Suppressor macrophage treated with lipopolysaccharide for 4 hours (primary cell): ENCODE results near the gene MRTFA.
"Not testable (repeated sequence)": the region's sequence is repeated elsewhere in the genome, so short reads cannot be mapped to it uniquely, and the experiment has no call there.

Source experiments
- DNase-seq: peaks from one replicate; pipeline ENCODE4 v3.0.0-alpha.2; 2020

MRTFA gene

DNA sequence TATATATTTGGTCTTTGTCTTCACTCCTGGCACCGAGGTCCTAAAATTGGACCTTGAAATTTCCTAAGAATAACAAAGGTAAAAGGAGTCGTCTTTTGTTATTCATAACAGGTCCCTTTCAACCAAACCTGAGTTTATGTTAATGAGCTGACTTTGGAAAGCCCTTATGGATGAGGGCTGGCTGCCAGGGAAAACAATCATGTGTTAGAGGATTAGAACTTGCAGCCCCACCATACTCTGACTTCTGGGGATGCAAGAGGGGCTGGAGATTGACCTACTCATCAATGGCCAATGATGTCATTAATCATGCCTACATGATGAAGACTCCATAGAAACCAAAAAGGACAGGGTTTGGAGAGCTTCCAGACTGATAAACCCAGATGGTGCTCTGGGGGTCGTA lies 118.9 kb downstream of the MRTFA start:
- no peak for DNase-seq

DNA sequence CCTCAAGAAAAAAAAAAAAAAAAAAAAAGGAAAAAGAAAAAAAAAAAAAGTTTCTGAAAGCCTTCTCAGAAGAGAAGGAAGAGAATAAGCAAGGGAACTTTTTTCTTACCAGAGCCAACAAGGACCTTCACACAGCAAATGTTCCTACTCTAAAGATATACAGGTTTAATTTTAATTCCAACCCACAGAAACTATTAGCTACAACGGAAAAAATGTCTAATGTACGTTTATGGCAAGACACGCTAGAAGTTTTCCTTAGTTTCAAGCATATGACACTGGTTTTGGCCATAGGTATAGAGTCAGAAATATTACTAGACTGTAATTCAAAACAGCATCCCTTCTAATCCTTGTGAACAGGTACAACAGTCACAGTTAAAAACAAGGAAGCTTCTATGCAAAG lies 120.1 kb downstream of the MRTFA start:
- DNase-seq: no peak

DNA sequence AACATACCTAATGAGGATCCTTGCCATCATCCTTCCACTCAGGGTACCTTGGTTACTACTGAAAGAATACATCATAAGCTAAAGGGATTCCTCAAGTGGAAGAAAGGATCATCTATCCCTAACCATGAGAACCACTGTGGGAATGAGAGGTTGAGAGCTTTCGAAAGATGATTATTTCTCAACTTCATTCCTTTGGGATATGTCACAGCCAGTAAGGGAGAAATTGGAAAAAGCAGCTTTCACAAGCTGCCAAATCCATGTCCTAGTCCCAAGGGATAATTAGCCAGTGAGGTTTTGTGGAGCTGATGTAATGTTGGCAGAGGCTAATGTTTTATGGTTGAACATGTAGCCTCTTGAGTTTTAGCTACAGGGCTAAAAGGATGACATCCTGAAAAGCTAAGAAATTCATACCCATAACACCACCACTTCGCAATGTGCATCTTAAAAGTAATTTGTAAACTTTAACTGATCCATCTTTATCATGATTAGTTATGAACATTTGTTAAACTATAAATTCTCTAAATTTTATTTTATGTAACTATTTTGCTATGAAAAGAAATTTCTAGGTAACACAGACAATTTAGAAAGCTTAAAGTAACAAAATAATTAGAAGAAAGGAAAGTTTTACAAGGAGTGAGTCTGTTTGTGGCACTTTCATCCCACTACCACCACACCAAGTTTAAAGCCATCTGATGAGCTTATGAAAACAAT lies 123.9 kb downstream of the MRTFA start:
- no peak for DNase-seq

DNA sequence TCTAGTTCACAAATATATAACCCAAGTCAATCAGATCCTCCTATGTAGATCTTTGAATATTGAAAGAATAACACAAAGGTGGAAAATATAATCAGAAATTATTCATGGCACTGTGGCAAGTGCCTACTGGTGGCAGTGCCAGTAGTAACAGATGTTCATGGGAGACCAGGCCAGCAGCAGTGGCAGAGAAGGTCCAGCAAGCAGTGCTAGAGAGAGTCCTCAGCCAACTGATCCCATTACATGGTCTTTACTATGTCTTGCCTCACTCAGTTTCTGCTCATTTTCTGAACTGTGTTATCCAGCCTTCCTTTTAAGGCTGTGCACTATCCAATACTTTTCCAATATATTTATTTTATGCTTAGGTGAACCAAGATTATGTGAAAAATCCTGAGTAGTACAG lies 124.9 kb downstream of the MRTFA start:
- DNase-seq: no peak

DNA sequence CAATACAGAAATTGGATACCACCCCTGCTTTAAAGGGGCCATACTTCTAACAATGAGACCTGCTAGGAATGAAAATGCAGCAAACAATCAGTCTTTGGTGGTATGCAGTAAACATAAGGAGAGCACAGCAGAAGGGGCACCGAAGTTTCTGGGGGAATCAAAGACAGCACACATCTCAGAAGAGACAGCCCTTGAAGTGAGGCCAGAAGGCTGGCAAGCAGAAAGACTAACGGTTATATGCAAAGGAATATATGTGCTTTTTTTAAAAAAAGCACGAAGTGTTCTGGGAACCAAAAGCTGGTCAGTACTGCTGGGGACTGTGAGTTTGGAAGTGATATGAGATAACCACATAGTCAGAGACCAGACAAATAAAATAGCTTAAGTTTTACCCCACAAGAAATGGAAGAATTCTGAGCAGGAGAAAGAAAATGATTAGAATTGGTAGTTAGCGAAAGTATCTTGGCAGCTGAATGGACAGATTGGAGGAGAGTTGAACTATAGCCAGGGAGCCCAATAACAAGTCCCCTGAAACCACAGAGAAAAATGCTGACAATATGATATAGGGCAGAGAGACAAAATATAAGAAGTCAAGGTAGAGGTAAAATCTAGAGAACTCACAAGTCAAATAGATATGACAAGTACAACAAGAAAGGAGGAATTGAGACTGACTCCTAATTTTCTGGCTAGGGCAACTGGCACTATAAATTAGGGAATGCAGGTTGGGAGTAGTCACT lies 125.7 kb downstream of the MRTFA start:
- no peak for DNase-seq

GRCh38 chr22:40509401-40510134 lies 127.0 kb downstream of the MRTFA start:
- DNase-seq: peak; percentile 85

DNA sequence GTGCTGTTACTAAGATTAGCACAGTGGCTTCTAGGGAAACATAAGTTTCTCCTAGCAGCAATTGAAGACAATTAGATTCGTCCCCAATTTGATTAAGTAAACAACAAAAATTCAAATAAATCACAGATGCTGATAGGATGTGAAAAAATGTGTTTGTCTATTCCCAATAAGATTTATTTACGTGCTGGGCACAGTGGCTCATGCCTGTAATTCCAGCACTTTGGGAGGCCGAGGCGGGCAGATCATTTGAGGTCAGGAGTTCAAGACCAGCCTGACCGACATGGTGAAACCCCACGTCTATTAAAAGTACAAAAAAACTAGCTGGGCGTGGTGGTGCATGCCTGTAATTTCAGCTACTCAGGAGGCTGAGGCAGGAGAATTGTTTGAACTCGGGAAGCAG lies 128.5 kb downstream of the MRTFA start:
- DNase-seq: not testable (repeated sequence)

DNA sequence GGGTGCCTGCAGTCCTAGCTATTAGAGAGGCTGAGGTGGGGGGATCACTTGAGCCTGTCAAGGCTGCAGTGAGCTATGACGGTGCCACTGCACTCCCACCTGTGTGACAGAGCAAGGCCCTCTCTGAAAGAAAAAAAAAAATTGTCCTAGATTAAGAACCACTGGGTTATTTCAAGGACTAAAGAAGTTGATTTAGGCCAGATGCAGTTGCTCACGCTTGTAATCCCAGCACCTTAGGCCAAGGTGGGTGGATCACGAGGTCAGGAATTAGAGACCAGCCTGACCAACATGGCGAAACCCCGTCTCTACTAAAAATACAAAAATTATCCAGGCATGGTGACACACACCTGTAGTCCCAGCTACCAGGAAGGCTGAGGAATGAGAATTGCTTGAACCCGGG lies 129.0 kb downstream of the MRTFA start:
- no peak for DNase-seq

- DNase-seq: no peak
Observed at GRCh38 chr22:40506762-40507161, 129.8 kb downstream of the MRTFA start.

GRCh38 chr22:40504285-40505249 lies 132.0 kb downstream of the MRTFA start:
- no peak for DNase-seq

DNA sequence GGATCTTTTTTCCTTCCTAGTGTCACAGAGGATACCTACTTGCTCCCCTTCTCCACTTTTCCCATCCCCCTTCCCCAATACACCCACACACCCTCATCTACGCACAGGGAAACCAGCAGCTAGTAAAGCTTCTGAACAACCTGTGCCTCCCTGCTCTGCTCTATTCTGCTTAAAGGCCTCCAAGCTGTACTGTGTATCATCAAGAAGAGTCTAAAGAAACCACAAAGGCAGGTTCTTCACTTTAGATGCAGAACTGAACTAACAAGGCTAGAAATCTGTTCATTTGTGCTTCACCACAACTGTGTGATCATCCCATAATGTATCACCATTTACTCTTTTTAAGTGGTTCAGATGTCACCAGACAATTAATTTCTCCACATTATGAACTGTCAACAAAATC lies 133.6 kb downstream of the MRTFA start:
- no peak for DNase-seq

DNA sequence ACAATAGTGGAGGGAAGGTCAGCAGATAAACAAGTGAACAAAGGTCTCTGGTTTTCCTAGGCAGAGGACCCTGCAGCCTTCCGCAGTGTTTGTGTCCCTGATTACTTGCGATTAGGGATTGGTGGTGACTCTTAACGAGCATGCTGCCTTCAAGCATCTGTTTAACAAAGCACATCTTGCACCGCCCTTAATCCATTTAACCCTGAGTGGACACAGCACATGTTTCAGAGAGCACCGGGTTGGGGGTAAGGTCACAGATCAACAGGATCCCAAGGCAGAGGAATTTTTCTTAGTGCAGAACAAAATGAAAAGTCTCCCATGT lies 136.1 kb downstream of the MRTFA start:
- DNase-seq: not testable (repeated sequence)

GRCh38 chr22:40499209-40499623 lies 137.3 kb downstream of the MRTFA start:
- peak; percentile 76 for DNase-seq

DNA sequence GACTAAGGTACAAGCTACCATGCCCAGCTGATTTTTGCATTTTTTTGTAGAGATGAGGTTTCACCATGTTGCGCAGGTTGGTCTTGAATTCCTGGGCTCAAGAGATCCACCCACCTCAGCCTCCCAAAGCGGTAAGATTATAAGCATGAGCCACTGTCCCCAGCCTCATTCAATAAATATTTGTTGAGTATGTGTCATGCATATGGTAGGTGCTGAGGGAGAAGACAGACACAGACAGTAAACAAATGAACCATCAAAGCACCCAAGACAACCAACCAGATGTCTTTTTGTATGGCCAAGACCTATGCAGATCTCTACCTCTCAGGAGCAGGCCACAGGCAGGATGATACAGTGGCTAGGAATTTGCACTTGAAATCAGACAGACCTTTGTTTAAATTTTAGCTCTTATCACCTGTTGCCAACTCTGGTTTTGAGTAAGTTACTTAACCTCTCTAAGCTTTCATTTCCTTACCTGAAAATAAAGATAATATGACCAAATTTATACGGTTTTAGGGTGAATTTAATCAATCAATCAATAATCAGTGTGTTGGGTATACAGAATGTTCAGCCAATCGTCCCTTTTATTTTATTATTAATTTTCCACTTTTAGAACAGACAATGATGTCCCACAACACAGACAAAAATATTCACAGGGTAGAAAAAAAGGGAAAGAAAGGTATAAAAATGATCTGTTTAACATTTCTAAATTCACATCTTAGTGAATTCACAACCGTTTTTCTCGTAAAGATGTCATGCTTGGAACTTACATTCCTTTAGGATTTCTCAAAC lies 137.9 kb downstream of the MRTFA start:
- DNase-seq: no peak

- peak; percentile 41 for DNase-seq
Observed at GRCh38 chr22:40493441-40493840, 143.1 kb downstream of the MRTFA start.

GRCh38 chr22:40491990-40492631 lies 144.4 kb downstream of the MRTFA start:
- peak; percentile 87 for DNase-seq

GRCh38 chr22:40487663-40488249 lies 148.8 kb downstream of the MRTFA start:
- DNase-seq: peak; percentile 48

- DNase-seq: no peak
Observed at GRCh38 chr22:40486962-40487602, 149.4 kb downstream of the MRTFA start.

GRCh38 chr22:40485813-40486667 lies 150.5 kb downstream of the MRTFA start:
- DNase-seq: no peak
